NOMO-1 treated with dmso at 0.1 percent for 144 hours (cell line): ENCODE measurements around the gene KIF17.

Source experiments
- DNase-seq: peaks from one replicate; lab custom pipeline; 2025; ENCODE audit not compliant: unreplicated experiment; lab: John Stamatoyannopoulos, UW

KIF17 gene

GRCh38 chr1:20630729-20631128 is 87.1 kb downstream of the KIF17 start:
- DNase-seq: no peak

GRCh38 chr1:20626524-20626923 is 91.3 kb downstream of the KIF17 start:
- DNase-seq: no peak

GRCh38 chr1:20626098-20626427 is 91.7 kb downstream of the KIF17 start:
- DNase-seq: no peak

- DNase-seq: no peak
Observed at GRCh38 chr1:20625176-20626097, 92.4 kb downstream of the KIF17 start.

- no peak for DNase-seq
Observed at GRCh38 chr1:20624709-20625108, 93.1 kb downstream of the KIF17 start.

- no peak for DNase-seq
Observed at GRCh38 chr1:20621012-20621411, 96.8 kb downstream of the KIF17 start.

- DNase-seq: no peak
Observed at GRCh38 chr1:20619999-20620398, 97.8 kb downstream of the KIF17 start.

GRCh38 chr1:20618550-20618949 is 99.3 kb downstream of the KIF17 start:
- no peak for DNase-seq

GRCh38 chr1:20616847-20617487 is 100.8 kb downstream of the KIF17 start:
- no peak for DNase-seq

- DNase-seq: no peak
Observed at GRCh38 chr1:20615946-20616846, 101.6 kb downstream of the KIF17 start.

- no peak for DNase-seq
Observed at GRCh38 chr1:20614131-20614579, 103.7 kb downstream of the KIF17 start.
